WTC11 (cell line): ENCODE measurements around the gene ZNF8.

Experiments used
- OVOL2 ChIP-seq: fragments of 250-450 bp; sonication (Bioruptor Pico); IDR thresholded peaks from 2 replicates; pipeline ENCODE4 v1.9.0; 2021; ENCODE audit warnings: mild to moderate bottlenecking, borderline replicate concordance
- TP53 ChIP-seq: sonication (generic); formaldehyde crosslinking; IDR thresholded peaks from 2 replicates; pipeline ENCODE4 v1.8.1; 2023; ENCODE audit warnings: mild to moderate bottlenecking, missing genetic modification reagents
- TF ChIP-seq, protein P1 (sequence below): fragments of 200-600 bp; IDR thresholded peaks from 2 replicates; pipeline ENCODE4 v1.8.0; 2022; ENCODE audit warnings: antibody characterized with exemption
- TF ChIP-seq, protein P2 (sequence below): fragments of 250-450 bp; sonication (Bioruptor Pico); conservative IDR thresholded peaks from 2 replicates; pipeline ENCODE4 v1.9.0; 2021; ENCODE audit warnings: mild to moderate bottlenecking

DNA sequence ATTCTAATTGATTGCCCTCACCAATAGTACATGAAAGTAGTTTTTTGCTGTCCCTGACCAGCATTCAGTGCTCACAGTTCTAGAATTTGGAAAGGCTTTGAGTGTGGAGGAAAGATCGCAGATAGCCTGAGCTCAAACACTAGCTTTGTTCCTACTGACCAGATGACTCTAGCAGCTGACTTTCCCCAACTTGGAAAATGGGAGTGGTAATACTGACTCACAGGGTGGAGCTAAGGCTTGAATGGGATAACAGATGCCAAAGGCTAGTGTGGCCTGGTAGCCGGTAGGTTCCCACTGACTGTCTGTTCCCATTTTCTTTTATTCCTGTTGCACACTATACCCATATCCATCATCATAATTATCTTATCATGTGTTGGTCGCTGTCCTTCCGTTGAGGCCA is 51.7 kb downstream of the ZNF8 start:
- TF ChIP-seq, protein P1, sequence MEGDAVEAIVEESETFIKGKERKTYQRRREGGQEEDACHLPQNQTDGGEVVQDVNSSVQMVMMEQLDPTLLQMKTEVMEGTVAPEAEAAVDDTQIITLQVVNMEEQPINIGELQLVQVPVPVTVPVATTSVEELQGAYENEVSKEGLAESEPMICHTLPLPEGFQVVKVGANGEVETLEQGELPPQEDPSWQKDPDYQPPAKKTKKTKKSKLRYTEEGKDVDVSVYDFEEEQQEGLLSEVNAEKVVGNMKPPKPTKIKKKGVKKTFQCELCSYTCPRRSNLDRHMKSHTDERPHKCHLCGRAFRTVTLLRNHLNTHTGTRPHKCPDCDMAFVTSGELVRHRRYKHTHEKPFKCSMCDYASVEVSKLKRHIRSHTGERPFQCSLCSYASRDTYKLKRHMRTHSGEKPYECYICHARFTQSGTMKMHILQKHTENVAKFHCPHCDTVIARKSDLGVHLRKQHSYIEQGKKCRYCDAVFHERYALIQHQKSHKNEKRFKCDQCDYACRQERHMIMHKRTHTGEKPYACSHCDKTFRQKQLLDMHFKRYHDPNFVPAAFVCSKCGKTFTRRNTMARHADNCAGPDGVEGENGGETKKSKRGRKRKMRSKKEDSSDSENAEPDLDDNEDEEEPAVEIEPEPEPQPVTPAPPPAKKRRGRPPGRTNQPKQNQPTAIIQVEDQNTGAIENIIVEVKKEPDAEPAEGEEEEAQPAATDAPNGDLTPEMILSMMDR, result no peak
- TF ChIP-seq TP53 (CRISPR knock-in tag), result no peak
- TF ChIP-seq, protein P2, sequence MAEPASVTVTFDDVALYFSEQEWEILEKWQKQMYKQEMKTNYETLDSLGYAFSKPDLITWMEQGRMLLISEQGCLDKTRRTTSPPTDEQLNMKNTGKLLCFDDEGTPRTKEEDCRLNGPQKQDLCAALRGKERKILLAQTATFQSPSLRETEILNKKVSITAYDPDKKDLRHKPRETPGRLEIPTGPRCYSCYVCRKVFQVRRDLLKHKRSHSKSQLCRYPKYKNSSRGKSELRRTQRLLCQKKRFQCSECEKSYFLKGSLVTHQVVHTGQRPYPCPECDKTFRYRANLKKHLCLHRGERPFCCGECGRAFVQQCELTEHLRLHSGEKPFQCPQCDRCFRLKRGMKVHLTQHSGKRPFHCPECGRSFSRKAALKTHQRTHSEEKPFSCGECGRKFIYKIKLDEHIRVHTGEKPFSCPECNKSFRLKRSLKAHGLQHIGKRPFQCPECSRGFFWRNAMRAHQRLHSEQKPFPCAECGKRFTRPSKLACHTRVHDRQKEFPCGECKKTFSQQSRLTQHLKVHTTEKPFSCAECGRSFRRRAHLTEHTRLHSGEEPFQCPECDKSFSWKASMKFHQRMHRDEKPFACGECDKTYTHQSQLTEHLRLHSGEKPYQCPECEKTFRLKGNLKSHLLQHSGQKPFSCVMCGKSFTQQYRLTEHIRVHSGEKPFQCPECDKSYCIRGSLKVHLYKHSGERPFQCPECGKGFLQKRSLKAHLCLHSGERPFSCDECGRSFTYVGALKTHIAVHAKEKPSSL (CRISPR knock-in tag), result no peak
- no peak for TF ChIP-seq OVOL2 (CRISPR knock-in tag)
